ENCODE measurements around the gene TMEM254. TPM values are rescaled to one million over a fixed set of nuclear protein-coding genes. Genes with fewer than 3 reads are reported as not detected.

TMEM254 gene
- polyA plus RNA-seq, 1 experiment = 29.0 TPM

- no peak for TF ChIP-seq CTCF (IDR thresholded peaks at IDR 0.05; ENCODE audit: insufficient read depth, low read depth, low read length)
- POLR2A ChIA-PET = no interaction called here
- DNase-seq (ENCODE audit: low read depth) = no peak
- Histone ChIP-seq H3K4me3 (ENCODE audit: low read depth, low read length) (no peak overlapping the region), H3K27me3 (ENCODE audit: control insufficient read depth, insufficient read depth, low read length) (no peaks in the 10 kb centered on the region), H3K36me3 (ENCODE audit: control insufficient read depth, insufficient read depth, low read length) (no peaks in the 10 kb centered on the region)
- CTCF ChIA-PET = no interaction called here
Measured at GRCh38 chr10:80137031-80137862, 58.8 kb downstream of the TMEM254 start.

- no peak for TF ChIP-seq CTCF (IDR thresholded peaks at IDR 0.05; ENCODE audit: insufficient read depth, low read depth, low read length)
- Histone ChIP-seq H3K4me3 (ENCODE audit: low read depth, low read length) (no peak overlapping the region), H3K27me3 (ENCODE audit: control insufficient read depth, insufficient read depth, low read length) (no peaks in the 10 kb centered on the region), H3K36me3 (ENCODE audit: control insufficient read depth, insufficient read depth, low read length) (no peaks in the 10 kb centered on the region)
- ChIA-PET POLR2A (no interaction called here), CTCF (no interaction called here)
- no peak for DNase-seq (ENCODE audit: low read depth)
Measured at GRCh38 chr10:80137920-80138319, 59.5 kb downstream of the TMEM254 start.

- ChIA-PET CTCF (interaction anchor here (2.1 kb wide), 1 partner anchor 83 kb away, joined by 6 read pairs; no protein-coding TSS in a partner anchor), POLR2A (no interaction called here)
- DNase-seq (ENCODE audit: low read depth) = no peak
- Histone ChIP-seq H3K4me3 (ENCODE audit: low read depth, low read length) (no peak overlapping the region), H3K27me3 (ENCODE audit: control insufficient read depth, insufficient read depth, low read length) (no peaks in the 10 kb centered on the region), H3K36me3 (ENCODE audit: control insufficient read depth, insufficient read depth, low read length) (no peaks in the 10 kb centered on the region)
- no peak for TF ChIP-seq CTCF (IDR thresholded peaks at IDR 0.05; ENCODE audit: insufficient read depth, low read depth, low read length)
Measured at GRCh38 chr10:80139265-80139664, 60.8 kb downstream of the TMEM254 start.

- no peak for TF ChIP-seq CTCF (IDR thresholded peaks at IDR 0.05; ENCODE audit: insufficient read depth, low read depth, low read length)
- ChIA-PET CTCF (interaction anchor here (0.6 to 2.1 kb wide), 3 partner anchors 81 to 673 kb away, joined by 3 to 6 read pairs (median 6); no protein-coding TSS in a partner anchor), POLR2A (interaction anchor here (0.5 kb wide), 1 partner anchor 61 kb away, joined by 3 read pairs; no protein-coding TSS in a partner anchor)
- Histone ChIP-seq H3K27me3 (ENCODE audit: control insufficient read depth, insufficient read depth, low read length) (no peaks in the 10 kb centered on the region), H3K4me3 (ENCODE audit: low read depth, low read length) (no peak overlapping the region), H3K36me3 (ENCODE audit: control insufficient read depth, insufficient read depth, low read length) (no peaks in the 10 kb centered on the region)
- no peak for DNase-seq (ENCODE audit: low read depth)
Measured at GRCh38 chr10:80140251-80140650, 61.8 kb downstream of the TMEM254 start.

- ChIA-PET CTCF (interaction anchor here (0.6 to 3.9 kb wide), 6 partner anchors 9 to 83 kb away, joined by 3 to 49 read pairs (median 4); no protein-coding TSS in a partner anchor), POLR2A (interaction anchor here (0.7 kb wide), 1 partner anchor 17 kb away, joined by 4 read pairs; no protein-coding TSS in a partner anchor)
- Histone ChIP-seq H3K36me3 (ENCODE audit: control insufficient read depth, insufficient read depth, low read length) (no peaks in the 10 kb centered on the region), H3K27me3 (ENCODE audit: control insufficient read depth, insufficient read depth, low read length) (no peaks in the 10 kb centered on the region), H3K4me3 (ENCODE audit: low read depth, low read length) (no peak overlapping the region)
- TF ChIP-seq CTCF (IDR thresholded peaks at IDR 0.05; ENCODE audit: insufficient read depth, low read depth, low read length) = no peak
- DNase-seq (ENCODE audit: low read depth) = no peak
Measured at GRCh38 chr10:80141696-80142460, 63.4 kb downstream of the TMEM254 start.
